SK-N-MC (cell line): Measurements from ENCODE around the gene BRMS1L.

Experiments
- EZH2 ChIP-seq: fragments of 200-600 bp; sonication (generic); IDR thresholded peaks from one replicate; pipeline ENCODE4 v1.6.1; 2017; ENCODE audit warnings: antibody characterized with exemption
- FOXP2 ChIP-seq: optimal IDR thresholded peaks from 2 replicates; pipeline ENCODE3; 2011; ENCODE audit warnings: mild to moderate bottlenecking, moderate library complexity; ENCODE audit not compliant: insufficient read depth; ENCODE audit errors: extremely low read length, control extremely low read depth
- POLR2AphosphoS5 ChIP-seq: IDR thresholded peaks from 2 replicates; pipeline ENCODE4 v1.6.1; 2012; ENCODE audit warnings: mild to moderate bottlenecking, low read depth, low read length, borderline replicate concordance

DNA sequence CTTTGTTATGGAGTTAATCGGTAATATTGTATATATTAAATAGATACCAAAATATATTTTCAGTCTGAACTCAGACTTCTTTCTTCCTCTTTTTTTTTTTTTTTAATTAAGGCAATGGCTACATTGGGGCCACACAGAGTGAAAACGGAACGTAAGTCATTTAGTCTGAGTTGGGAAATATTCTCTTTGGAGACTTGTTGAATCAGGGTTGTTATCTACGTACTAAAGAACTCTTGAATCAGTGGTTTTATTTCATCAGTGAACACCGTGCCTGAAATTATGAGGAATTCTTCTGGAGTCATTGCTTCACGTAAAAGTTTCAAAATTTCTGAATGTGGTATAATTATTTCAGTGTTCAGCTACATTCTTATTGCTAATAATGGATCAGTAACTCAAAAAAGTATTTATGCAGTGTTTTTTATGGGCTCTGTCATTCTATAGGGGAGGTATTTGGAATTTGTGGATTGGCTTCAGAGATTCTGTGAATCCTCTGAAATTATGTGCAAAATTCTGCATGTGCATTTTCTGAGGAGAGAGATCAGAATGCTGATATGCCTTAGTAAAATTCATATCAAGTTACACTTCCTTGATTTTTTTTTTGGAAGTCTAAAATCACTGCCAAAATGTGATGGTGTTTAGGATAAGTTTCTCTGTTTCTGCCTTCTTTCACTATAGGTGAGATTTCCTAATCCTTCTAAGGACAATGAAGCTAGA lies 39.6 kb downstream of the BRMS1L start:
- TF ChIP-seq POLR2AphosphoS5 (no peak), EZH2 (no peak), FOXP2 (no peak)
